ENCODE measurements around the gene TTC3.

DNA sequence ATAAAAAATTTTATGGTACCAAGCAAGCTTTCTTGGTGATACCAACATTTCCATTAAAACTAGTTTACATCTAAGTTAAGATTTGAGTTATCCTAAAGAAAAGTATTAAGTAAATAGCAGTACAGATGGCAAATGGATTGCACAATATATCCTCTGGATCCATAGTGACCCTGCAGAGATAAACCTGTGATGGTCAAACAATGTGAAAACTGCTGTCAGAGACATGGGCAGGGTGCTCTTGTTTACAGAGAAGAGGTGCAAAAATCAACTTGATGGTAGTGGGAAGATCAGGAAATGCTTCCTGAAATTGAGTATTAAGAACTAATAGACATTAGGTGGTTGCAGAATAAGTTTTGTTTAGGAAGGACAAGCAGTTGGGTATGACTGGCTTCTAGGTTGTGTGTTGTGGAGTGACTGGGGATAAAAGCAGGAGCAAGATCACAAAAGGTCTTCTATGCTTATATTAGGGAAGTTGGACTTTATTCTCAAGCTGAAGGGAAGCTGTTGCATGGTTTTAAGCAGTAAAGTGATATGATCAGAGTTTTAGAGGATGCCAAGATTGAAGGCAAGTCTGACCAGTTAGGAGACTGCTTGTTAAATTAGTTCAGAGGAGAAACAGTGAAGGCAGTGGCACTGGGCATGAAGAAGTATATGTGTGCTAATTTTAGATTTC lies 9.9 kb downstream of the TTC3 start:
- TF ChIP-seq, protein P1, sequence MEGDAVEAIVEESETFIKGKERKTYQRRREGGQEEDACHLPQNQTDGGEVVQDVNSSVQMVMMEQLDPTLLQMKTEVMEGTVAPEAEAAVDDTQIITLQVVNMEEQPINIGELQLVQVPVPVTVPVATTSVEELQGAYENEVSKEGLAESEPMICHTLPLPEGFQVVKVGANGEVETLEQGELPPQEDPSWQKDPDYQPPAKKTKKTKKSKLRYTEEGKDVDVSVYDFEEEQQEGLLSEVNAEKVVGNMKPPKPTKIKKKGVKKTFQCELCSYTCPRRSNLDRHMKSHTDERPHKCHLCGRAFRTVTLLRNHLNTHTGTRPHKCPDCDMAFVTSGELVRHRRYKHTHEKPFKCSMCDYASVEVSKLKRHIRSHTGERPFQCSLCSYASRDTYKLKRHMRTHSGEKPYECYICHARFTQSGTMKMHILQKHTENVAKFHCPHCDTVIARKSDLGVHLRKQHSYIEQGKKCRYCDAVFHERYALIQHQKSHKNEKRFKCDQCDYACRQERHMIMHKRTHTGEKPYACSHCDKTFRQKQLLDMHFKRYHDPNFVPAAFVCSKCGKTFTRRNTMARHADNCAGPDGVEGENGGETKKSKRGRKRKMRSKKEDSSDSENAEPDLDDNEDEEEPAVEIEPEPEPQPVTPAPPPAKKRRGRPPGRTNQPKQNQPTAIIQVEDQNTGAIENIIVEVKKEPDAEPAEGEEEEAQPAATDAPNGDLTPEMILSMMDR (IDR thresholded peaks at IDR 0.05), result no peak
- TF ChIP-seq EP300 (IDR thresholded peaks at IDR 0.05), result no peak
